Stimulated activated CD4-positive, alpha-beta T cell treated with anti-CD3 and anti-CD28 coated beads, Interleukin-2, amount 100 ng/mL, for 48 hours (primary cell): ENCODE results near the gene CHRNA5.

Source experiments
- DNase-seq, 2 donors: peaks; one replicate each; pipeline ENCODE4 v3.0.0-alpha.2; 2020

CHRNA5 gene

GRCh38 chr15:78620527-78621421 lies 55.5 kb downstream of the CHRNA5 start, which contains the start of gene CHRNA3:
TSS of gene CHRNA3 (minus strand) at chr15:78620996. CDS start at chr15:78620794, 202 bp downstream.
- DNase-seq: no peak

- DNase-seq: no peak
Observed at GRCh38 chr15:78621810-78622402, 56.6 kb downstream of the CHRNA5 start.

GRCh38 chr15:78623786-78624497 lies 58.6 kb downstream of the CHRNA5 start:
- DNase-seq: no peak

GRCh38 chr15:78624651-78625590 lies 59.6 kb downstream of the CHRNA5 start:
- DNase-seq: no peak

GRCh38 chr15:78625606-78626280 lies 60.4 kb downstream of the CHRNA5 start:
- no peak for DNase-seq

- DNase-seq: no peak
Observed at GRCh38 chr15:78626381-78626995, 61.2 kb downstream of the CHRNA5 start.

- DNase-seq: no peak
Observed at GRCh38 chr15:78627348-78627747, 62.0 kb downstream of the CHRNA5 start.

GRCh38 chr15:78628227-78628626 lies 62.9 kb downstream of the CHRNA5 start:
- DNase-seq: no peak

- DNase-seq: no peak
Observed at GRCh38 chr15:78629031-78629715, 63.9 kb downstream of the CHRNA5 start.

GRCh38 chr15:78629716-78630065 lies 64.4 kb downstream of the CHRNA5 start:
- DNase-seq: no peak

- no peak for DNase-seq
Observed at GRCh38 chr15:78630886-78631633, 65.7 kb downstream of the CHRNA5 start.

- no peak for DNase-seq
Observed at GRCh38 chr15:78633348-78633747, 68.0 kb downstream of the CHRNA5 start.

GRCh38 chr15:78634210-78635145 lies 69.2 kb downstream of the CHRNA5 start:
- no peak for DNase-seq

GRCh38 chr15:78635346-78635745 lies 70.0 kb downstream of the CHRNA5 start:
- no peak for DNase-seq

- DNase-seq: no peak
Observed at GRCh38 chr15:78636378-78636859, 71.1 kb downstream of the CHRNA5 start.

- DNase-seq: no peak
Observed at GRCh38 chr15:78637776-78638435, 72.6 kb downstream of the CHRNA5 start.

- DNase-seq: peak; percentile 56 to 60
Observed at GRCh38 chr15:78638658-78639314, 73.5 kb downstream of the CHRNA5 start.
